Lung (tissue), 12 donors: ENCODE measurements around the gene SYTL3. TPM values are rescaled to one million over a fixed set of nuclear protein-coding genes. Genes with fewer than 3 reads are reported as not detected.
"Not testable (repeated sequence)": the region's sequence is repeated elsewhere in the genome, so short reads cannot be mapped to it uniquely, and the experiment has no call there.

Experiments
- ATAC-seq: fragments of 200-7000 bp; cut with Tn5 transposase; one replicate; pipeline ENCODE4 v1.9.1; 2020; ENCODE audit warnings: moderate number of reproducible peaks; ENCODE audit not compliant: insufficient read depth, low FRiP score
- DNase-seq, 3 donors: peaks; one replicate each; pipeline ENCODE4 v3.0.0-alpha.2; 2013 to 2017
- H3K27ac ChIP-seq, 2 donors: one replicate each; pipeline ENCODE4 v1.5.1; 2013; ENCODE audit warnings: mild to moderate bottlenecking in 2 of 2, moderate library complexity in 2 of 2, control low read depth in 1 of 2, inconsistent platforms in 1 of 2, low read depth in 1 of 2, low read length in 1 of 2
- H3K27me3 ChIP-seq, 3 donors: one replicate each; pipeline ENCODE4 v1.5.1; 2013; ENCODE audit warnings: low read length in 2 of 3; ENCODE audit not compliant: control insufficient read depth in 3 of 3, insufficient read depth in 3 of 3
- H3K36me3 ChIP-seq, 4 donors: one replicate each; pipeline ENCODE4 v1.5.1; 2013; ENCODE audit warnings: low read length in 4 of 4, mild to moderate bottlenecking in 1 of 4, moderate library complexity in 1 of 4; ENCODE audit not compliant: control insufficient read depth in 4 of 4, insufficient read depth in 4 of 4
- H3K4me1 ChIP-seq, 5 donors: one replicate each; pipeline ENCODE4 v1.5.1; 2013; ENCODE audit warnings: low read length in 5 of 5, mild to moderate bottlenecking in 2 of 5, moderate library complexity in 1 of 5; ENCODE audit not compliant: control insufficient read depth in 5 of 5, insufficient read depth in 5 of 5
- H3K4me3 ChIP-seq: one replicate; pipeline ENCODE4 v1.5.1; 2013; ENCODE audit warnings: mild to moderate bottlenecking, control low read depth, moderate library complexity
- H3K9ac ChIP-seq, 2 donors: one replicate each; pipeline ENCODE4 v1.5.1; 2013; ENCODE audit warnings: low read length in 2 of 2, control low read depth in 1 of 2; ENCODE audit not compliant: insufficient read depth in 1 of 2
- H3K9me3 ChIP-seq, 4 donors: one replicate each; pipeline ENCODE4 v1.5.1; 2013; ENCODE audit warnings: low read length in 3 of 4, mild to moderate bottlenecking in 1 of 4, moderate library complexity in 1 of 4; ENCODE audit not compliant: control insufficient read depth in 4 of 4, insufficient read depth in 3 of 4
- CTCF ChIP-seq: IDR thresholded peaks from 2 replicates; pipeline ENCODE4 v1.5.1; 2012; ENCODE audit warnings: mild to moderate bottlenecking; ENCODE audit errors: control extremely low read depth, extremely low read depth
- WGBS, 2 donors: extraction: QIAGEN DNeasy Blood & Tissue Kit; methylation state at CpG; one replicate each; pipeline ENCODE4 v1.1.7; 2013; 5-methylcytosine and 5-hydroxymethylcytosine counted together
- polyA plus RNA-seq, 2 donors: library from polyadenylated mRNA; stranded (reverse); fragments of 200-250 nt; gene quantifications; one replicate each; pipeline ENCODE4 v1.2.1, GENCODE V29; 2013
- total RNA-seq, 2 donors: library from RNA; depleted of rRNA in 1 of 2; stranded (reverse); fragments of >200 nt in 1 of 2; gene quantifications; one replicate each; pipeline ENCODE4 v1.2.1, GENCODE V29; 2014 to 2021
- donor health status: control.
- donor health status: control.
- donor health status: Bipolar disorder and iron deficiency.
- donor health status: healthy.
- donor health status: DM: yes; HTN: yes; CAD: no.

The SYTL3 gene
- total and polyA plus RNA-seq, 4 donors, result 6.5 to 20.0 (median 15.6) TPM

- no peak for TF ChIP-seq CTCF
- Histone ChIP-seq H3K27ac (no peak overlapping the region), H3K4me3 (no peak overlapping the region), H3K4me1 (no peaks in the 10 kb centered on the region), H3K36me3 (no peaks in the 10 kb centered on the region), H3K9ac (no peak overlapping the region), H3K27me3 (no peaks in the 10 kb centered on the region), H3K9me3 (no peaks in the 10 kb centered on the region)
- 85 to 91% methylated on average over 2 of the region's 2 CpGs for WGBS, 2 donors
- ATAC-seq (no peak), DNase-seq (no peak)
These were observed 48.0 kb downstream of the SYTL3 start for GRCh38 chr6:158697811-158698210.

- H3K4me1 ChIP-seq, result no peaks in the 10 kb centered on the region
- no peak overlapping the region for H3K27ac ChIP-seq
- H3K9ac ChIP-seq, result no peak overlapping the region
- DNase-seq (no peak), ATAC-seq (no peak)
- no peaks in the 10 kb centered on the region for H3K9me3 ChIP-seq
- no peak for TF ChIP-seq CTCF
- H3K4me3 ChIP-seq, result no peak overlapping the region
- no peaks in the 10 kb centered on the region for H3K36me3 ChIP-seq
- WGBS, 2 donors, result 94 to 98% methylated on average over 8 of the region's 8 CpGs
- no peaks in the 10 kb centered on the region for H3K27me3 ChIP-seq
These were observed 49.1 kb downstream of the SYTL3 start for GRCh38 chr6:158698931-158699330.

GRCh38 chr6:158701268-158701667, 51.4 kb downstream of the SYTL3 start:
- not testable (repeated sequence) for ATAC-seq

GRCh38 chr6:158703111-158703836, 53.4 kb downstream of the SYTL3 start:
- 89 to 95% methylated on average over 14 of the region's 14 CpGs for WGBS, 2 donors
- ATAC-seq (no peak), DNase-seq (no peak)
- Histone ChIP-seq H3K27ac (peak overlapping the region in 1 of 2 donors; percentile 37), H3K9me3 (no peaks in the 10 kb centered on the region), H3K9ac (no peak overlapping the region), H3K4me1 (peaks cover 0 to 34% (median 10%) of the 10 kb centered on the region in 5 donors), H3K4me3 (no peak overlapping the region), H3K36me3 (no peaks in the 10 kb centered on the region), H3K27me3 (no peaks in the 10 kb centered on the region)
- no peak for TF ChIP-seq CTCF

More at GRCh38 chr6:158701268-158701667, 51.4 kb downstream of the SYTL3 start:
- H3K9me3 ChIP-seq, DNase-seq, H3K9ac ChIP-seq, H3K36me3 ChIP-seq, H3K4me3 ChIP-seq, H3K27me3 ChIP-seq, H3K27ac ChIP-seq: not testable (repeated sequence)
- peaks cover 0 to 14% (median 0%) of the 10 kb centered on the region in 5 donors for H3K4me1 ChIP-seq
- WGBS, 2 donors, result 87 to 96% methylated on average over 3 of the region's 3 CpGs
